AG04449 (cell line): ENCODE data around the gene RAD51B.
A peak's percentile ranks its signal among the peaks of the same experiment; 100 is the strongest.

ENCODE experiments used
- CTCF ChIA-PET: fragments of 350-600 bp; formaldehyde crosslinking; extraction: SDS; loops from one replicate; lab custom pipeline; 2021; ENCODE audit warnings: antibody characterized with exemption; lab: Yijun Ruan, JAX
- POLR2A ChIA-PET: fragments of 400-600, 350-600 bp; formaldehyde crosslinking; extraction: SDS; loops from one replicate; lab custom pipeline; 2020; ENCODE audit warnings: antibody characterized with exemption, inconsistent platforms; lab: Yijun Ruan, JAX
- DNase-seq: peaks from one replicate; pipeline ENCODE4 v3.0.0-alpha.2; 2010; ENCODE audit warnings: low read depth, low spot score
- H3K4me3 ChIP-seq: 2 replicates; pipeline ENCODE4 v1.5.1; 2011; ENCODE audit warnings: low read depth, mild to moderate bottlenecking, control low read depth, low read length
- TF ChIP-seq, protein P1 (sequence below): IDR thresholded peaks from one replicate; pipeline ENCODE4 v1.5.1; 2011; ENCODE audit warnings: mild to moderate bottlenecking, moderate library complexity, low read length, control low read depth, inconsistent platforms; ENCODE audit not compliant: insufficient read depth; ENCODE audit errors: missing control alignments

The RAD51B gene

DNA sequence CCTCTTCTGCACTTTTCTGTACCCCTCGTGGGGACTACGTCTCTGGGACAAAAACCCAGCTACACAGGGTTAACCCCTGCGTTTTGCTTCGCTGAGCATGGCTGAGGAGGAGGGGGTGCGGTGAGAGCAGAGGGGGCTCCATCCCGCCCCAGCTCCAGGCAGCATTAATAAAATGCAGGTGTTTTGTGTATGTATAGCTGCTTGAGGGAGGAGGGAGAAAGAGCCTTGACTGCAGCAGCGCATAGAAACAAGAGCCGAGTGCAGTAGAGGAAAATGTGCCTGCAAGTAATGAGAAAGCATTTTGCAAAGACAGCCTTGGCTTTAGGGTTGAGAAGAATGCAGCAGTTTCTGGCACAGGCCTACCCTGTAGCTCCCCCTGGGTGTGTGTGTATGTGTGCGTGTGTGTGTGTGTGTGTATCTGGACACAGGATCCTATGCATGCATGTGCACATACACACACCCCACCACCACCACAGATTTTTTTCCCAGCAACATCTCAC lies 869.3 kb downstream of the RAD51B start:
- TF ChIP-seq, protein P1, sequence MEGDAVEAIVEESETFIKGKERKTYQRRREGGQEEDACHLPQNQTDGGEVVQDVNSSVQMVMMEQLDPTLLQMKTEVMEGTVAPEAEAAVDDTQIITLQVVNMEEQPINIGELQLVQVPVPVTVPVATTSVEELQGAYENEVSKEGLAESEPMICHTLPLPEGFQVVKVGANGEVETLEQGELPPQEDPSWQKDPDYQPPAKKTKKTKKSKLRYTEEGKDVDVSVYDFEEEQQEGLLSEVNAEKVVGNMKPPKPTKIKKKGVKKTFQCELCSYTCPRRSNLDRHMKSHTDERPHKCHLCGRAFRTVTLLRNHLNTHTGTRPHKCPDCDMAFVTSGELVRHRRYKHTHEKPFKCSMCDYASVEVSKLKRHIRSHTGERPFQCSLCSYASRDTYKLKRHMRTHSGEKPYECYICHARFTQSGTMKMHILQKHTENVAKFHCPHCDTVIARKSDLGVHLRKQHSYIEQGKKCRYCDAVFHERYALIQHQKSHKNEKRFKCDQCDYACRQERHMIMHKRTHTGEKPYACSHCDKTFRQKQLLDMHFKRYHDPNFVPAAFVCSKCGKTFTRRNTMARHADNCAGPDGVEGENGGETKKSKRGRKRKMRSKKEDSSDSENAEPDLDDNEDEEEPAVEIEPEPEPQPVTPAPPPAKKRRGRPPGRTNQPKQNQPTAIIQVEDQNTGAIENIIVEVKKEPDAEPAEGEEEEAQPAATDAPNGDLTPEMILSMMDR = peak; percentile 4
- ChIA-PET POLR2A (interaction anchor here (1.4 to 5.8 kb wide), 3 partner anchors 90 to 102 kb away, joined by 6 to 41 read pairs (median 8); partner anchors contain the start of gene ZFP36L1), CTCF (interaction anchor here (0.6 to 1.7 kb wide), 8 partner anchors 48 to 440 kb away, joined by 3 to 11 read pairs (median 3); no protein-coding TSS in a partner anchor)
- DNase-seq = peak; percentile 67
- H3K4me3 ChIP-seq = no peak overlapping the region

DNA sequence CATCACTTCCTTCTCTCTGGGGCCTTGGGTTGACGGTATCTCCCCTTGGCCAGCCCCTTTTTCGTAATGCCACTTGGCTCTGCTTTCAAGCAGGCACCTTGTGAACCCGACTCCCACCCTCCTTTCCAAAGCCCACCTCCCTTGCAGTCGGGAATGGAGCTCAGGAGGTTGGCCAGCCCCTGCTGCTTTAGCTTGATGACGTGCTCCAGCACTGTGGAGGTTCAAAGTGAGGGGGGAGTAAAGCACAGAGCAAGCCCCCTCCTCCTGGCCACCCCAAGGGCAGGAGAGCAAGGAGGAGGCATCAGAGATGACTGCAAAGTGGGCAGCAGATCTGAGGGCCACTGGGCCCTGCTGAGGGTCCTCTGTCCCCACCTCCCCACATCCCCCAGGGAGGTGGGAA lies 869.9 kb downstream of the RAD51B start:
- TF ChIP-seq, protein P1 = no peak
- ChIA-PET CTCF (interaction anchor here (1.2 to 1.7 kb wide), 4 partner anchors 91 to 441 kb away, joined by 3 to 11 read pairs (median 4); no protein-coding TSS in a partner anchor), POLR2A (interaction anchor here (1.4 to 5.8 kb wide), 2 partner anchors 90 to 102 kb away, joined by 8 to 41 read pairs; partner anchors contain the start of gene ZFP36L1)
- no peak overlapping the region for H3K4me3 ChIP-seq
- DNase-seq = no peak

DNA sequence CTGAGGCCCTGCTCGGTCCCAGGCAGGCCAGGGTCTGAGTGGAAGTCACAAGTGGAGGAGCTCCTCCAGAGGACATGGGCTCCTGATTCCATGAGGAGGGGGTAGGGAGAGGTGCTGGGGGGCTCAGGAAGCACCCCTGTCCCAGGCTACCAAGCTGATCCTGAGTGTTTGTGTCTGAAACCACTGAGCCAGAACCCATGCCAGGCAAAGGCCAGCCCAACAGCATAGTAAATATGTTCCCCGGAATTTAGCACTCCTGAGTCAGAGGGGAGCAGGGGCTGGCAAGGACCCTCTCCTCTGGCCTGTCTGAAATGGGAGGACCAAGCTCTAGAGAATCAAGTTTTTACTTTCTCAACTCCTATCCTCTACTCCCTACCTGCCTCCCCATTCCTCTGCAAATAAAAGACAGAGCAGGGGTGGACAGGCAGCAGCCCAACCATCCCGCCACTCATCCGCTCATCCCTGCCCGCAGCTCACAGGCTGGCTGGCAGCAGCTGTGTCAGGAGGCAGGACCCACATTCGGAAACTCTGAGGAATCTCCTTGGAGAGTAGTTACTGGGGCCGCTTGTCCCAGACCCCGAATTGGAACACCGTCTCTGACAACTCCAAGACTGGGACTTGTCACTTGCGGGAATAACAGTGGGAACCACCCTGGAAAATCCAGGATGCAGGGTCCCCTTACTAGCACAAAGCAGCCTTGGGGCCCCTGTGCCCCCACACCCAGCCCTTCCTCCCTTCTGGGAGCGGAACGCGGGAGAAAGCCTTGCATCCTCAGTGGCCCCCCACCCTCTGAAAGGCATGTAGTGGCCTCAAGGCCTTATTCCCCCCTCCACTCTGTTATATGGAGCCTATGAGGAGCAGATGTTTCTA lies 870.7 kb downstream of the RAD51B start:
- no peak for DNase-seq
- ChIA-PET CTCF (no interaction called here), POLR2A (interaction anchor here (5.8 kb wide), 1 partner anchor 101 kb away, joined by 41 read pairs; the partner anchor contains the start of gene ZFP36L1)
- no peak overlapping the region for H3K4me3 ChIP-seq
- TF ChIP-seq, protein P1 = no peak

GRCh38 chr14:68691031-68691791 lies 871.6 kb downstream of the RAD51B start:
- TF ChIP-seq, protein P1 = no peak
- H3K4me3 ChIP-seq = no peak overlapping the region
- ChIA-PET POLR2A (interaction anchor here (0.7 to 5.8 kb wide), 2 partner anchors 100 to 147 kb away, joined by 3 to 41 read pairs; partner anchors contain the start of gene ZFP36L1), CTCF (interaction anchor here (5.3 kb wide), 1 partner anchor 98 kb away, joined by 26 read pairs; no protein-coding TSS in a partner anchor)
- DNase-seq = no peak

- ChIA-PET POLR2A (interaction anchor here (0.7 kb wide), 1 partner anchor 148 kb away, joined by 3 read pairs; no protein-coding TSS in a partner anchor), CTCF (interaction anchor here (5.3 kb wide), 1 partner anchor 97 kb away, joined by 26 read pairs; no protein-coding TSS in a partner anchor)
- TF ChIP-seq, protein P1 = no peak
- DNase-seq = no peak
- no peak overlapping the region for H3K4me3 ChIP-seq
These were observed 872.2 kb downstream of the RAD51B start for GRCh38 chr14:68691792-68692118.
